Measurements from ENCODE around the gene RBM18. TPM values are rescaled to one million over a fixed set of nuclear protein-coding genes. Genes with fewer than 3 reads are reported as not detected.

RBM18 gene
- total RNA-seq: 8.0 and 14.3 TPM in 2 replicates

- DNase-seq: peak; percentile 97
Measured at GRCh38 chr9:122264360-122265148, at the start of gene RBM18, which contains the start of gene MRRF. Gene RBM18, minus strand, starts transcription at chr9:122264840. Its CDS starts 3,348 bp downstream, at chr9:122261492. Gene MRRF, plus strand, starts transcription at chr9:122264882. Its CDS starts 6,010 bp downstream, at chr9:122270892.

GRCh38 chr9:122314165-122314564 is 49.5 kb upstream of the RBM18 start:
- DNase-seq: no peak

- DNase-seq: no peak
Measured at GRCh38 chr9:122309861-122310260, 45.2 kb upstream of the RBM18 start.

- DNase-seq: peak; percentile 97
Measured at GRCh38 chr9:122307925-122308324, 43.3 kb upstream of the RBM18 start.

GRCh38 chr9:122307061-122307460 is 42.4 kb upstream of the RBM18 start:
- DNase-seq: peak; percentile 91

- no peak for DNase-seq
Measured at GRCh38 chr9:122302237-122303093, 37.8 kb upstream of the RBM18 start.

- no peak for DNase-seq
Measured at GRCh38 chr9:122297512-122297911, 32.9 kb upstream of the RBM18 start.

- DNase-seq: no peak
Measured at GRCh38 chr9:122294531-122294930, 29.9 kb upstream of the RBM18 start.

GRCh38 chr9:122291458-122291857 is 26.8 kb upstream of the RBM18 start:
- no peak for DNase-seq

GRCh38 chr9:122287214-122287720 is 22.6 kb upstream of the RBM18 start:
- DNase-seq: no peak

GRCh38 chr9:122286764-122287163 is 22.1 kb upstream of the RBM18 start:
- DNase-seq: no peak

- DNase-seq: peak; percentile 15
Measured at GRCh38 chr9:122281368-122281767, 16.7 kb upstream of the RBM18 start.

- DNase-seq: no peak
Measured at GRCh38 chr9:122277285-122277897, 12.8 kb upstream of the RBM18 start.

- no peak for DNase-seq
Measured at GRCh38 chr9:122276096-122276495, 11.5 kb upstream of the RBM18 start.

GRCh38 chr9:122274055-122274454 is 9.4 kb upstream of the RBM18 start:
- no peak for DNase-seq

- DNase-seq: no peak
Measured at GRCh38 chr9:122268041-122268814, 3.6 kb upstream of the RBM18 start.

- DNase-seq: peak; percentile 61
Measured at GRCh38 chr9:122265149-122265915, 692 bp upstream of the RBM18 start.

- DNase-seq: peak; percentile 73
Measured at GRCh38 chr9:122263699-122264349, 816 bp downstream of the RBM18 start.

GRCh38 chr9:122262073-122262472 is 2.6 kb downstream of the RBM18 start:
- DNase-seq: no peak

- DNase-seq: peak; percentile 67
Measured at GRCh38 chr9:122261469-122261881, 3.2 kb downstream of the RBM18 start.
